ENCODE measurements around the gene OTOG.

DNA sequence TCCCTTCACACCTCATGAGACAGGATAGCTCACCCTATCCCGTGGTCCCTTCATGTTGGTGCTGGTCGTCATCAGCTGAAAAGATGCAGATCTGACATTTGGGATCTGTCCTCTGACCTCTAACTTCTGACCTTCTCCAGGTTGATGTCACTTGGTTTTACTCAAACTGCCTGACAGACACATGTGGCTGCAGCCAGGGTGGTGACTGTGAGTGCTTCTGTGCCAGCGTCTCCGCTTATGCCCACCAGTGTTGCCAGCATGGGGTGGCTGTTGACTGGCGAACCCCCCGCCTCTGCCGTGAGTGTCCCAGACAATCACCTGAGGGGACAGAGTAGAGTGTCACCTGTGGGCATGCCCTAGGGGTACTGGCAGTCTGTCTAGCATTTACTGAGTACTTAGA is 49.7 kb downstream of the OTOG start:
- TF ChIP-seq, protein P1, sequence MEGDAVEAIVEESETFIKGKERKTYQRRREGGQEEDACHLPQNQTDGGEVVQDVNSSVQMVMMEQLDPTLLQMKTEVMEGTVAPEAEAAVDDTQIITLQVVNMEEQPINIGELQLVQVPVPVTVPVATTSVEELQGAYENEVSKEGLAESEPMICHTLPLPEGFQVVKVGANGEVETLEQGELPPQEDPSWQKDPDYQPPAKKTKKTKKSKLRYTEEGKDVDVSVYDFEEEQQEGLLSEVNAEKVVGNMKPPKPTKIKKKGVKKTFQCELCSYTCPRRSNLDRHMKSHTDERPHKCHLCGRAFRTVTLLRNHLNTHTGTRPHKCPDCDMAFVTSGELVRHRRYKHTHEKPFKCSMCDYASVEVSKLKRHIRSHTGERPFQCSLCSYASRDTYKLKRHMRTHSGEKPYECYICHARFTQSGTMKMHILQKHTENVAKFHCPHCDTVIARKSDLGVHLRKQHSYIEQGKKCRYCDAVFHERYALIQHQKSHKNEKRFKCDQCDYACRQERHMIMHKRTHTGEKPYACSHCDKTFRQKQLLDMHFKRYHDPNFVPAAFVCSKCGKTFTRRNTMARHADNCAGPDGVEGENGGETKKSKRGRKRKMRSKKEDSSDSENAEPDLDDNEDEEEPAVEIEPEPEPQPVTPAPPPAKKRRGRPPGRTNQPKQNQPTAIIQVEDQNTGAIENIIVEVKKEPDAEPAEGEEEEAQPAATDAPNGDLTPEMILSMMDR (IDR thresholded peaks at IDR 0.05; ENCODE audit: borderline replicate concordance, extremely low read depth, low read length, poor library complexity, severe bottlenecking): no peak
- no peak for TF ChIP-seq EZH2 (IDR thresholded peaks at IDR 0.05; ENCODE audit: borderline replicate concordance, low read depth, low read length, severe bottlenecking)
